ENCODE data around the gene SOHLH2.

SOHLH2 gene

GRCh38 chr13:36133950-36134626, 80.3 kb downstream of the SOHLH2 start:
- H3K9me2 ChIP-seq (ENCODE audit: low read depth, low read length), result no peaks in the 10 kb centered on the region
- H3K9me3 ChIP-seq (ENCODE audit: low read length), result no peaks in the 10 kb centered on the region
- TF ChIP-seq, protein P1, sequence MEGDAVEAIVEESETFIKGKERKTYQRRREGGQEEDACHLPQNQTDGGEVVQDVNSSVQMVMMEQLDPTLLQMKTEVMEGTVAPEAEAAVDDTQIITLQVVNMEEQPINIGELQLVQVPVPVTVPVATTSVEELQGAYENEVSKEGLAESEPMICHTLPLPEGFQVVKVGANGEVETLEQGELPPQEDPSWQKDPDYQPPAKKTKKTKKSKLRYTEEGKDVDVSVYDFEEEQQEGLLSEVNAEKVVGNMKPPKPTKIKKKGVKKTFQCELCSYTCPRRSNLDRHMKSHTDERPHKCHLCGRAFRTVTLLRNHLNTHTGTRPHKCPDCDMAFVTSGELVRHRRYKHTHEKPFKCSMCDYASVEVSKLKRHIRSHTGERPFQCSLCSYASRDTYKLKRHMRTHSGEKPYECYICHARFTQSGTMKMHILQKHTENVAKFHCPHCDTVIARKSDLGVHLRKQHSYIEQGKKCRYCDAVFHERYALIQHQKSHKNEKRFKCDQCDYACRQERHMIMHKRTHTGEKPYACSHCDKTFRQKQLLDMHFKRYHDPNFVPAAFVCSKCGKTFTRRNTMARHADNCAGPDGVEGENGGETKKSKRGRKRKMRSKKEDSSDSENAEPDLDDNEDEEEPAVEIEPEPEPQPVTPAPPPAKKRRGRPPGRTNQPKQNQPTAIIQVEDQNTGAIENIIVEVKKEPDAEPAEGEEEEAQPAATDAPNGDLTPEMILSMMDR (IDR thresholded peaks at IDR 0.05; ENCODE audit: low read length), result no peak
- TF ChIP-seq EZH2 (IDR thresholded peaks at IDR 0.05; ENCODE audit: borderline replicate concordance, low read length), result no peak
- no peak overlapping the region for H3K9ac ChIP-seq (ENCODE audit: low read length)
- H3K36me3 ChIP-seq (ENCODE audit: insufficient read depth, low read length), result no peaks in the 10 kb centered on the region
- H3K4me1 ChIP-seq (ENCODE audit: insufficient read depth, low read length, severe bottlenecking), result no peaks in the 10 kb centered on the region
- no peak overlapping the region for H2AFZ ChIP-seq (ENCODE audit: low read length)
- no peaks in the 10 kb centered on the region for H3F3A ChIP-seq (ENCODE audit: insufficient read depth, low read length)
- H3K79me2 ChIP-seq (ENCODE audit: insufficient read depth, low read length), result no peaks in the 10 kb centered on the region
- no peak overlapping the region for H3K4me3 ChIP-seq (ENCODE audit: low read depth, low read length, poor library complexity, severe bottlenecking)
- no peak overlapping the region for H3K4me2 ChIP-seq (ENCODE audit: low read length)
- no peaks in the 10 kb centered on the region for H4K20me1 ChIP-seq (ENCODE audit: insufficient read depth, low read length)
- H3K27me3 ChIP-seq (ENCODE audit: insufficient read depth, low read length), result no peaks in the 10 kb centered on the region
- no peak overlapping the region for H3K27ac ChIP-seq (ENCODE audit: low read depth, low read length, poor library complexity, severe bottlenecking)

DNA sequence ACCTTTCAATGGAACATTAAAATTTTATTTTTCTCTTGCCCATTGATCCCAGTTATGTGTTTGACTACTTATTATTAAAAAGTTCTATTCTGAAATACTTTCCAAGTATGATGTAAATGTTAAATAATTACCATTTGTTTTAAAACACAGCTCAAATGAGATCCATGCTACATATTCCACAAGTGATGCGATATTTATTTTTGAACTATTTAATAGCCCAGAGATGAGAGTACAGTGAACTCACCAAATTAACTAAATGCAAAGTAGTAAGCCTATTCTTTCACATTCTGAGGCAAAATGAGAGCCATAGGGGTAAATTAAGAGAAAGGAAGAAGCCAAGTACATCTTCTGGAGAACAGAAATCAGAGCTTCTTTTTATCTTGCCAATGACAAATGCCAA, 82.0 kb downstream of the SOHLH2 start:
- no peaks in the 10 kb centered on the region for H3K9me3 ChIP-seq (ENCODE audit: low read length)
- H3K27ac ChIP-seq (ENCODE audit: low read depth, low read length, poor library complexity, severe bottlenecking), result no peak overlapping the region
- no peaks in the 10 kb centered on the region for H3K27me3 ChIP-seq (ENCODE audit: insufficient read depth, low read length)

GRCh38 chr13:36131931-36132297, 82.4 kb downstream of the SOHLH2 start:
- TF ChIP-seq EZH2 (IDR thresholded peaks at IDR 0.05; ENCODE audit: borderline replicate concordance, low read length), result no peak
- TF ChIP-seq, protein P1 (IDR thresholded peaks at IDR 0.05; ENCODE audit: low read length), result no peak
- H3K27ac ChIP-seq (ENCODE audit: low read depth, low read length, poor library complexity, severe bottlenecking), result no peak overlapping the region
- H3F3A ChIP-seq (ENCODE audit: insufficient read depth, low read length), result no peaks in the 10 kb centered on the region
- no peak overlapping the region for H2AFZ ChIP-seq (ENCODE audit: low read length)
- H3K9me2 ChIP-seq (ENCODE audit: low read depth, low read length), result no peaks in the 10 kb centered on the region
- H3K9me3 ChIP-seq (ENCODE audit: low read length), result no peaks in the 10 kb centered on the region
- H3K4me1 ChIP-seq (ENCODE audit: insufficient read depth, low read length, severe bottlenecking), result no peaks in the 10 kb centered on the region
- no peak overlapping the region for H3K4me3 ChIP-seq (ENCODE audit: low read depth, low read length, poor library complexity, severe bottlenecking)
- H3K4me2 ChIP-seq (ENCODE audit: low read length), result no peak overlapping the region
- no peaks in the 10 kb centered on the region for H3K27me3 ChIP-seq (ENCODE audit: insufficient read depth, low read length)
- H3K9ac ChIP-seq (ENCODE audit: low read length), result no peak overlapping the region
- no peaks in the 10 kb centered on the region for H3K79me2 ChIP-seq (ENCODE audit: insufficient read depth, low read length)
- H3K36me3 ChIP-seq (ENCODE audit: insufficient read depth, low read length), result no peaks in the 10 kb centered on the region
- H4K20me1 ChIP-seq (ENCODE audit: insufficient read depth, low read length), result no peaks in the 10 kb centered on the region

More for the DNA sequence above, 82.0 kb downstream of the SOHLH2 start:
- TF ChIP-seq, protein P1 (IDR thresholded peaks at IDR 0.05; ENCODE audit: low read length), result no peak
- TF ChIP-seq EZH2 (IDR thresholded peaks at IDR 0.05; ENCODE audit: borderline replicate concordance, low read length), result no peak
- Histone ChIP-seq H3K9me2 (ENCODE audit: low read depth, low read length) (no peaks in the 10 kb centered on the region), H3K4me3 (ENCODE audit: low read depth, low read length, poor library complexity, severe bottlenecking) (no peak overlapping the region), H4K20me1 (ENCODE audit: insufficient read depth, low read length) (no peaks in the 10 kb centered on the region), H3K4me2 (ENCODE audit: low read length) (no peak overlapping the region), H2AFZ (ENCODE audit: low read length) (no peak overlapping the region), H3K9ac (ENCODE audit: low read length) (no peak overlapping the region), H3K36me3 (ENCODE audit: insufficient read depth, low read length) (no peaks in the 10 kb centered on the region), H3K79me2 (ENCODE audit: insufficient read depth, low read length) (no peaks in the 10 kb centered on the region), H3K4me1 (ENCODE audit: insufficient read depth, low read length, severe bottlenecking) (no peaks in the 10 kb centered on the region), H3F3A (ENCODE audit: insufficient read depth, low read length) (no peaks in the 10 kb centered on the region)
